ENCODE data around the gene LCN9. TPM values are rescaled to one million over a fixed set of nuclear protein-coding genes. Genes with fewer than 3 reads are reported as not detected.

Gene LCN9
- total and polyA plus RNA-seq, 9 of the 15 experiments (the other 6 are each of a cell fraction or from before 2014, with no cell fraction given): not detected

DNA sequence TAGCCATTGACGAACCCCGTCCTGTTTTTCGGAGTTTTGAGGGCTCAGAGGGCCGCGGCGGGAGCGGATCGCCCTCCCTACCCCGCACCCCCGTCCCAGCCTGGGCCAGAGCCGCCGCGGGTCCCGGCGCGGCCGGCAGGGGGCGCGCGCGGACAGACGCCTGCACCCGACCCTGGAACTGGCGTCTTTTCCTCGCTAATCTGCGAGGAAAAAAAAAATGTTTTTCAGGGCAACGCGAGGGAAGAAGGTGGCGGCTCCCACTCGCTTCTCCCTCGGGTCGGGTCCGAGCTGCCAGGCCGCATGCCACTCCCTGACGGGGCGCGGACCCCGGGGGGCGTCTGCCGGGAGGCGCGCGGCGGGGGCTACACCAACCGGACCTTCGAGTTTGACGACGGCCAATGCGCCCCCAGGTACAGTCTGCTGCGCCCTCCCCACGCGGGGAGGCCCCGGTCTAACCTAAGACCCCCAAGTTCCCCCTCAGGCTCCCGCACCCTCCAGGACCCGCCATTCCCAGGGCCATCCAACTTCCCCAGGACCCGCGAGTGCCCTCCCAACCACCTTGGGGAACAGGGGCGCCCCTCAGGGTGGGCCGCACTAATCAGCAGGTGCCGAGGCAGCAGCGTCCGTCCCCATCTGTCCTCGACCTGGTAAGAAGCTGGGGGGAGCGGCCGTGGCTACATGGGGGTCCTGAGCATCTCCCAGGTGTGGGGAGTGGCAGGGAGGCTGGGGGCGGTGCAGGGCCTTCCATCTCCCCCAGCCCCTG, 39.0 kb downstream of the LCN9 start, which contains the start of gene KCNT1 (continued):
- TF ChIP-seq, protein P1, sequence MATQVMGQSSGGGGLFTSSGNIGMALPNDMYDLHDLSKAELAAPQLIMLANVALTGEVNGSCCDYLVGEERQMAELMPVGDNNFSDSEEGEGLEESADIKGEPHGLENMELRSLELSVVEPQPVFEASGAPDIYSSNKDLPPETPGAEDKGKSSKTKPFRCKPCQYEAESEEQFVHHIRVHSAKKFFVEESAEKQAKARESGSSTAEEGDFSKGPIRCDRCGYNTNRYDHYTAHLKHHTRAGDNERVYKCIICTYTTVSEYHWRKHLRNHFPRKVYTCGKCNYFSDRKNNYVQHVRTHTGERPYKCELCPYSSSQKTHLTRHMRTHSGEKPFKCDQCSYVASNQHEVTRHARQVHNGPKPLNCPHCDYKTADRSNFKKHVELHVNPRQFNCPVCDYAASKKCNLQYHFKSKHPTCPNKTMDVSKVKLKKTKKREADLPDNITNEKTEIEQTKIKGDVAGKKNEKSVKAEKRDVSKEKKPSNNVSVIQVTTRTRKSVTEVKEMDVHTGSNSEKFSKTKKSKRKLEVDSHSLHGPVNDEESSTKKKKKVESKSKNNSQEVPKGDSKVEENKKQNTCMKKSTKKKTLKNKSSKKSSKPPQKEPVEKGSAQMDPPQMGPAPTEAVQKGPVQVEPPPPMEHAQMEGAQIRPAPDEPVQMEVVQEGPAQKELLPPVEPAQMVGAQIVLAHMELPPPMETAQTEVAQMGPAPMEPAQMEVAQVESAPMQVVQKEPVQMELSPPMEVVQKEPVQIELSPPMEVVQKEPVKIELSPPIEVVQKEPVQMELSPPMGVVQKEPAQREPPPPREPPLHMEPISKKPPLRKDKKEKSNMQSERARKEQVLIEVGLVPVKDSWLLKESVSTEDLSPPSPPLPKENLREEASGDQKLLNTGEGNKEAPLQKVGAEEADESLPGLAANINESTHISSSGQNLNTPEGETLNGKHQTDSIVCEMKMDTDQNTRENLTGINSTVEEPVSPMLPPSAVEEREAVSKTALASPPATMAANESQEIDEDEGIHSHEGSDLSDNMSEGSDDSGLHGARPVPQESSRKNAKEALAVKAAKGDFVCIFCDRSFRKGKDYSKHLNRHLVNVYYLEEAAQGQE (IDR thresholded peaks at IDR 0.05; ENCODE audit: borderline replicate concordance): peak; percentile 51; the same call in 1 of the 2 replicates
- TF ChIP-seq, protein P1 (CRISPR knock-in tag; IDR thresholded peaks at IDR 0.05; ENCODE audit: low read depth): no peak
- TF ChIP-seq MEF2D (tag; conservative IDR thresholded peaks at IDR 0.05; ENCODE audit: low read depth) (no peak), ILF3 (IDR thresholded peaks at IDR 0.05; ENCODE audit: borderline replicate concordance) (no peak), MYBL2 (IDR thresholded peaks at IDR 0.05; ENCODE audit: low read depth) (no peak), MYBL2 (CRISPR knock-in tag; IDR thresholded peaks at IDR 0.05; ENCODE audit: borderline replicate concordance) (no peak), TEAD1 (CRISPR knock-in tag; IDR thresholded peaks at IDR 0.05) (no peak), ZSCAN32 (CRISPR knock-in tag; IDR thresholded peaks at IDR 0.05) (no peak), CBFA2T3 (IDR thresholded peaks at IDR 0.05) (no peak), RBM14 (IDR thresholded peaks at IDR 0.05; ENCODE audit: borderline replicate concordance, insufficient read depth, low read depth, low read length) (no peak), STAT5A (IDR thresholded peaks at IDR 0.05; ENCODE audit: borderline replicate concordance, low read length) (no peak), HMGN3 (IDR thresholded peaks at IDR 0.05; ENCODE audit: borderline replicate concordance, extremely low read depth, insufficient read length, low read depth, low read length) (peak; percentile 11), ZNF232 (CRISPR knock-in tag; IDR thresholded peaks at IDR 0.05) (no peak), ZBTB8A (IDR thresholded peaks at IDR 0.05; ENCODE audit: partially characterized antibody) (no peak), NR3C1 (CRISPR knock-in tag; IDR thresholded peaks at IDR 0.05) (no peak)
- TF ChIP-seq, protein P2, sequence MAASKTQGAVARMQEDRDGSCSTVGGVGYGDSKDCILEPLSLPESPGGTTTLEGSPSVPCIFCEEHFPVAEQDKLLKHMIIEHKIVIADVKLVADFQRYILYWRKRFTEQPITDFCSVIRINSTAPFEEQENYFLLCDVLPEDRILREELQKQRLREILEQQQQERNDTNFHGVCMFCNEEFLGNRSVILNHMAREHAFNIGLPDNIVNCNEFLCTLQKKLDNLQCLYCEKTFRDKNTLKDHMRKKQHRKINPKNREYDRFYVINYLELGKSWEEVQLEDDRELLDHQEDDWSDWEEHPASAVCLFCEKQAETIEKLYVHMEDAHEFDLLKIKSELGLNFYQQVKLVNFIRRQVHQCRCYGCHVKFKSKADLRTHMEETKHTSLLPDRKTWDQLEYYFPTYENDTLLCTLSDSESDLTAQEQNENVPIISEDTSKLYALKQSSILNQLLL (CRISPR knock-in tag; IDR thresholded peaks at IDR 0.05; ENCODE audit: borderline replicate concordance): no peak
- TF ChIP-seq, protein P3, sequence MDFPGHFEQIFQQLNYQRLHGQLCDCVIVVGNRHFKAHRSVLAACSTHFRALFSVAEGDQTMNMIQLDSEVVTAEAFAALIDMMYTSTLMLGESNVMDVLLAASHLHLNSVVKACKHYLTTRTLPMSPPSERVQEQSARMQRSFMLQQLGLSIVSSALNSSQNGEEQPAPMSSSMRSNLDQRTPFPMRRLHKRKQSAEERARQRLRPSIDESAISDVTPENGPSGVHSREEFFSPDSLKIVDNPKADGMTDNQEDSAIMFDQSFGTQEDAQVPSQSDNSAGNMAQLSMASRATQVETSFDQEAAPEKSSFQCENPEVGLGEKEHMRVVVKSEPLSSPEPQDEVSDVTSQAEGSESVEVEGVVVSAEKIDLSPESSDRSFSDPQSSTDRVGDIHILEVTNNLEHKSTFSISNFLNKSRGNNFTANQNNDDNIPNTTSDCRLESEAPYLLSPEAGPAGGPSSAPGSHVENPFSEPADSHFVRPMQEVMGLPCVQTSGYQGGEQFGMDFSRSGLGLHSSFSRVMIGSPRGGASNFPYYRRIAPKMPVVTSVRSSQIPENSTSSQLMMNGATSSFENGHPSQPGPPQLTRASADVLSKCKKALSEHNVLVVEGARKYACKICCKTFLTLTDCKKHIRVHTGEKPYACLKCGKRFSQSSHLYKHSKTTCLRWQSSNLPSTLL (IDR thresholded peaks at IDR 0.05): no peak

Measured in K562 (cell line).